A549 (cell line): ENCODE measurements around the gene MYH14.

Experiments
- ATOH8 ChIP-seq: fragments of 250-450 bp; sonication (Bioruptor Pico); IDR thresholded peaks from 2 replicates; pipeline ENCODE4 v1.5.0; 2020; ENCODE audit warnings: low read depth, mild to moderate bottlenecking, moderate library complexity
- EP300 ChIP-seq, 2 experiments: fragments of >200 bp; sonication (Bioruptor Twin); formaldehyde crosslinking; IDR thresholded peaks; 2 replicates in 1 of 2; 3 replicates in 1 of 2; pipeline ENCODE4 v1.6.1; 2016 to 2017
- ESRRA ChIP-seq: fragments of 150-350 bp; IDR thresholded peaks from 2 replicates; pipeline ENCODE4 v1.6.1; 2014; ENCODE audit warnings: mild to moderate bottlenecking, low read length, borderline replicate concordance
- HOXA7 ChIP-seq: fragments of 250-450 bp; sonication (Bioruptor Pico); IDR thresholded peaks from 2 replicates; pipeline ENCODE4 v1.5.0; 2020; ENCODE audit warnings: mild to moderate bottlenecking, moderate library complexity
- KDM1A ChIP-seq: fragments of 200-600 bp; sonication (generic); IDR thresholded peaks from 2 replicates; pipeline ENCODE4 v1.6.1; 2016; ENCODE audit warnings: low read depth, mild to moderate bottlenecking
- KDM5A ChIP-seq: fragments of 200-600 bp; sonication (generic); IDR thresholded peaks from 2 replicates; pipeline ENCODE4 v1.6.1; 2016; ENCODE audit warnings: antibody characterized with exemption, mild to moderate bottlenecking
- PHF8 ChIP-seq: fragments of 200-600 bp; sonication (generic); IDR thresholded peaks from 2 replicates; pipeline ENCODE4 v1.6.1; 2016; ENCODE audit warnings: low read depth, mild to moderate bottlenecking, antibody characterized with exemption, moderate library complexity, borderline replicate concordance
- POLR2A ChIP-seq: IDR thresholded peaks from 2 replicates; pipeline ENCODE4 v1.6.1; 2012; ENCODE audit warnings: mild to moderate bottlenecking, low read length
- RAD21 ChIP-seq, 2 experiments: fragments of >200 bp in 1 of 2; sonication (Bioruptor Twin) in 1 of 2; formaldehyde crosslinking in 1 of 2; IDR thresholded peaks in 1 of 2; conservative IDR thresholded peaks in 1 of 2; 2 replicates in 1 of 2; 3 replicates in 1 of 2; pipeline ENCODE4 v1.6.1; 2012 to 2018; ENCODE audit warnings: inconsistent platforms in 1 of 2
- REST ChIP-seq: fragments of 200-600 bp; sonication (generic); IDR thresholded peaks from 2 replicates; pipeline ENCODE4 v1.6.1; 2016; ENCODE audit warnings: antibody characterized with exemption, mild to moderate bottlenecking, moderate library complexity
- SMC3 ChIP-seq: fragments of >200 bp; sonication (Bioruptor Twin); formaldehyde crosslinking; IDR thresholded peaks from 3 replicates; pipeline ENCODE4 v1.6.1; 2018; ENCODE audit warnings: inconsistent platforms
- USF2 ChIP-seq: fragments of 450-650 bp; IDR thresholded peaks from 2 replicates; pipeline ENCODE4 v1.6.1; 2014; ENCODE audit warnings: antibody characterized with exemption
- TF ChIP-seq, protein P1 (sequence below): fragments of >200 bp; sonication (Bioruptor Twin); formaldehyde crosslinking; IDR thresholded peaks from 3 replicates; pipeline ENCODE4 v1.5.1; 2016
- TF ChIP-seq, protein P2 (sequence below): IDR thresholded peaks from 2 replicates; pipeline ENCODE4 v1.6.1; 2012

DNA sequence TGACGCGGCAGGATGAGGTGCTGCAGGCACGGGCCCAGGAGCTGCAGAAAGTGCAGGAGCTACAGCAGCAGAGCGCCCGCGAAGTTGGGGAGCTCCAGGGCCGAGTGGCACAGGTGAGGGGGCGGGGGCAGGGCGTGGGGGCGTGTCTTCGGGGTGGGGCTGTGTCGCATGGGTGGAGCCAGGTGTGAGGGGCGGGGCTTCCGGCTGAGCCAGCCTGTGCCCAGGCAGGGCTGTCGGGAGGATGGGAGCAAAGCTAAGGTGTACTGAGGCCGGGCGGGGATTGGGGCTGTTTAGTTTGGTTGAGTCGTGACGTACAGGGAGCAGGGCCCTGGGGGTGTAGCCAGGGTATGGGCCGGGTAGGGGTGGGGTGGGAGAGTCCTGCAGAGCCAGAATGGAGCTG lies 63.5 kb downstream of the MYH14 start:
- no peak for TF ChIP-seq REST
- TF ChIP-seq, protein P1, sequence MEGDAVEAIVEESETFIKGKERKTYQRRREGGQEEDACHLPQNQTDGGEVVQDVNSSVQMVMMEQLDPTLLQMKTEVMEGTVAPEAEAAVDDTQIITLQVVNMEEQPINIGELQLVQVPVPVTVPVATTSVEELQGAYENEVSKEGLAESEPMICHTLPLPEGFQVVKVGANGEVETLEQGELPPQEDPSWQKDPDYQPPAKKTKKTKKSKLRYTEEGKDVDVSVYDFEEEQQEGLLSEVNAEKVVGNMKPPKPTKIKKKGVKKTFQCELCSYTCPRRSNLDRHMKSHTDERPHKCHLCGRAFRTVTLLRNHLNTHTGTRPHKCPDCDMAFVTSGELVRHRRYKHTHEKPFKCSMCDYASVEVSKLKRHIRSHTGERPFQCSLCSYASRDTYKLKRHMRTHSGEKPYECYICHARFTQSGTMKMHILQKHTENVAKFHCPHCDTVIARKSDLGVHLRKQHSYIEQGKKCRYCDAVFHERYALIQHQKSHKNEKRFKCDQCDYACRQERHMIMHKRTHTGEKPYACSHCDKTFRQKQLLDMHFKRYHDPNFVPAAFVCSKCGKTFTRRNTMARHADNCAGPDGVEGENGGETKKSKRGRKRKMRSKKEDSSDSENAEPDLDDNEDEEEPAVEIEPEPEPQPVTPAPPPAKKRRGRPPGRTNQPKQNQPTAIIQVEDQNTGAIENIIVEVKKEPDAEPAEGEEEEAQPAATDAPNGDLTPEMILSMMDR, result no peak
- no peak for TF ChIP-seq RAD21 (conservative IDR thresholded peaks at IDR 0.05 in 1 of 2, IDR thresholded peaks at IDR 0.05 in 1 of 2)
- no peak for TF ChIP-seq KDM1A
- TF ChIP-seq ESRRA, result no peak
- TF ChIP-seq PHF8, result no peak
- no peak for TF ChIP-seq KDM5A
- no peak for TF ChIP-seq SMC3
- no peak for TF ChIP-seq POLR2A
- TF ChIP-seq EP300 (IDR thresholded peaks at IDR 0.05), result no peak
- TF ChIP-seq USF2, result no peak
- TF ChIP-seq, protein P2, sequence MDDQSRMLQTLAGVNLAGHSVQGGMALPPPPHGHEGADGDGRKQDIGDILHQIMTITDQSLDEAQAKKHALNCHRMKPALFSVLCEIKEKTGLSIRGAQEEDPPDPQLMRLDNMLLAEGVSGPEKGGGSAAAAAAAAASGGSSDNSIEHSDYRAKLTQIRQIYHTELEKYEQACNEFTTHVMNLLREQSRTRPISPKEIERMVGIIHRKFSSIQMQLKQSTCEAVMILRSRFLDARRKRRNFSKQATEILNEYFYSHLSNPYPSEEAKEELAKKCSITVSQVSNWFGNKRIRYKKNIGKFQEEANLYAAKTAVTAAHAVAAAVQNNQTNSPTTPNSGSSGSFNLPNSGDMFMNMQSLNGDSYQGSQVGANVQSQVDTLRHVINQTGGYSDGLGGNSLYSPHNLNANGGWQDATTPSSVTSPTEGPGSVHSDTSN, result no peak
- TF ChIP-seq HOXA7 (CRISPR knock-in tag), result no peak
- TF ChIP-seq ATOH8 (CRISPR knock-in tag), result no peak
